ENCODE results near the gene STXBP4. TPM values are rescaled to one million over a fixed set of nuclear protein-coding genes. Genes with fewer than 3 reads are reported as not detected.

STXBP4 gene
- total RNA-seq, 1 experiment from 2014 or later, result 16.5 TPM

DNA sequence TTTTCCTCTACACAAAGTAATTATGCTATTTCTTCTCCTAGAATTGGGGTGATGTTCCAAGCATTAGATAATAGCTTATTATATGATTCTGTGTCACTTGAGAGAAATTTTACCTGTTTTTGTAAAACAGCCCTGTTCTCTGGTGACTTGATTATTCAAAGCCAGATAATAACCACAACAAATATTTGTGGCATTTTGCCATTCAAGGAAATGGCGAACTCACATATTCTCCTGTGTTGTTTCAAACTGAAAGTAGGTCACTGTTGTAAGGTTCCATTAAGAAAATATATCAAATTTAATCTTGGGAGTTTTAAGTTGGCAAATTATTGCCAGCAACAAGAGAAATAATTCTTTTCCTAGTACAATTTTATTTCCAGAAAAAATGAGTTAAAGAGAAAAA is 124.8 kb downstream of the STXBP4 start:
- Histone ChIP-seq H2BK5ac (ENCODE audit: insufficient read length, low read length) (no peak overlapping the region), H4K8ac (replicated peaks; ENCODE audit: insufficient read length, low read depth, low read length) (no peak overlapping the region), H3K79me1 (ENCODE audit: insufficient read depth, low read depth, low read length, poor library complexity, severe bottlenecking) (no peaks in the 10 kb centered on the region), H3K56ac (ENCODE audit: insufficient read length, low read depth, low read length) (no peak overlapping the region), H2BK12ac (ENCODE audit: insufficient read length, low read depth, low read length) (no peak overlapping the region), H3K27ac (ENCODE audit: insufficient read length, low read depth, low read length) (no peak overlapping the region), H3T11ph (ENCODE audit: low read length) (no peak overlapping the region), H2BK20ac (ENCODE audit: low read depth, low read length, poor library complexity, severe bottlenecking) (no peak overlapping the region), H3K4ac (ENCODE audit: low read depth, low read length) (no peak overlapping the region), H3K27me3 (ENCODE audit: insufficient read depth, low read length) (no peaks in the 10 kb centered on the region), H4K91ac (ENCODE audit: insufficient read length, low read depth, low read length) (no peak overlapping the region), H2BK15ac (ENCODE audit: low read depth, low read length) (no peak overlapping the region), H3K9me3 (ENCODE audit: control insufficient read depth, low read depth, low read length) (no peaks in the 10 kb centered on the region), H4K5ac (ENCODE audit: insufficient read length, low read depth, low read length) (no peak overlapping the region), H3K23me2 (ENCODE audit: insufficient read length, low read depth, low read length, poor library complexity, severe bottlenecking) (no peaks in the 10 kb centered on the region), H3K79me2 (ENCODE audit: insufficient read depth, low read length) (no peaks in the 10 kb centered on the region), H2AK5ac (ENCODE audit: insufficient read length, low read length) (no peak overlapping the region), H3K4me1 (ENCODE audit: insufficient read depth, low read length) (no peaks in the 10 kb centered on the region; the same call in 1 of the 2 replicates), H3K4me2 (ENCODE audit: insufficient read depth, insufficient read length, low read length) (no peak overlapping the region), H4K20me1 (ENCODE audit: control insufficient read depth, insufficient read depth, insufficient read length) (no peaks in the 10 kb centered on the region), H2AFZ (ENCODE audit: low read length) (no peak overlapping the region), H3K18ac (ENCODE audit: insufficient read length, low read depth, low read length) (no peak overlapping the region), H3K9ac (ENCODE audit: extremely low read depth, insufficient read length, low read length) (no peak overlapping the region), H2BK120ac (ENCODE audit: low read depth, low read length, poor library complexity, severe bottlenecking) (no peak overlapping the region), H3K14ac (ENCODE audit: insufficient read depth, low read length) (no peak overlapping the region), H3K23ac (ENCODE audit: insufficient read length, low read depth, low read length) (no peak overlapping the region)
- no peak for DNase-seq
- Mint-ChIP-seq H3K36me3 (ENCODE audit: insufficient read depth in 1 of 3, low read depth in 3 of 3) (no peaks in the 10 kb centered on the region), H3K9me3 (no peaks in the 10 kb centered on the region), H3K27me3 (ENCODE audit: low read depth) (no peaks in the 10 kb centered on the region), H3K27ac (no peak overlapping the region), H3K4me1 (peaks cover 10 to 11% of the 10 kb centered on the region in 2 experiments), H3K4me3 (no peak overlapping the region)
- no CpG with 5 or more reads among the region's 1 CpG for WGBS (ENCODE audit: extremely low coverage, insufficient read length, low lambda C conversion rate)
- TF ChIP-seq, protein P1, sequence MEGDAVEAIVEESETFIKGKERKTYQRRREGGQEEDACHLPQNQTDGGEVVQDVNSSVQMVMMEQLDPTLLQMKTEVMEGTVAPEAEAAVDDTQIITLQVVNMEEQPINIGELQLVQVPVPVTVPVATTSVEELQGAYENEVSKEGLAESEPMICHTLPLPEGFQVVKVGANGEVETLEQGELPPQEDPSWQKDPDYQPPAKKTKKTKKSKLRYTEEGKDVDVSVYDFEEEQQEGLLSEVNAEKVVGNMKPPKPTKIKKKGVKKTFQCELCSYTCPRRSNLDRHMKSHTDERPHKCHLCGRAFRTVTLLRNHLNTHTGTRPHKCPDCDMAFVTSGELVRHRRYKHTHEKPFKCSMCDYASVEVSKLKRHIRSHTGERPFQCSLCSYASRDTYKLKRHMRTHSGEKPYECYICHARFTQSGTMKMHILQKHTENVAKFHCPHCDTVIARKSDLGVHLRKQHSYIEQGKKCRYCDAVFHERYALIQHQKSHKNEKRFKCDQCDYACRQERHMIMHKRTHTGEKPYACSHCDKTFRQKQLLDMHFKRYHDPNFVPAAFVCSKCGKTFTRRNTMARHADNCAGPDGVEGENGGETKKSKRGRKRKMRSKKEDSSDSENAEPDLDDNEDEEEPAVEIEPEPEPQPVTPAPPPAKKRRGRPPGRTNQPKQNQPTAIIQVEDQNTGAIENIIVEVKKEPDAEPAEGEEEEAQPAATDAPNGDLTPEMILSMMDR (conservative IDR thresholded peaks at IDR 0.05), result no peak

Measured in H9 (cell line).